Peyer's patch (tissue), 4 donors: ENCODE data around the gene SOCS1.

Experiments
- POLR2A ChIP-seq, 2 donors: fragments of 450-650 bp; IDR thresholded peaks; one replicate each; pipeline ENCODE4 v1.5.1; 2017; ENCODE audit warnings: antibody characterized with exemption in 2 of 2, mild to moderate bottlenecking in 2 of 2, moderate library complexity in 2 of 2
- TF ChIP-seq, protein P1 (sequence below), 6 experiments: fragments of 450-650 bp in 4 of 6; fragments of 200-600 bp in 2 of 6; sonication (generic) in 1 of 6; IDR thresholded peaks; one replicate each; pipeline ENCODE4 v1.5.1; 2017 to 2019; ENCODE audit warnings: antibody characterized with exemption in 6 of 6, mild to moderate bottlenecking in 3 of 6, moderate library complexity in 1 of 6

DNA sequence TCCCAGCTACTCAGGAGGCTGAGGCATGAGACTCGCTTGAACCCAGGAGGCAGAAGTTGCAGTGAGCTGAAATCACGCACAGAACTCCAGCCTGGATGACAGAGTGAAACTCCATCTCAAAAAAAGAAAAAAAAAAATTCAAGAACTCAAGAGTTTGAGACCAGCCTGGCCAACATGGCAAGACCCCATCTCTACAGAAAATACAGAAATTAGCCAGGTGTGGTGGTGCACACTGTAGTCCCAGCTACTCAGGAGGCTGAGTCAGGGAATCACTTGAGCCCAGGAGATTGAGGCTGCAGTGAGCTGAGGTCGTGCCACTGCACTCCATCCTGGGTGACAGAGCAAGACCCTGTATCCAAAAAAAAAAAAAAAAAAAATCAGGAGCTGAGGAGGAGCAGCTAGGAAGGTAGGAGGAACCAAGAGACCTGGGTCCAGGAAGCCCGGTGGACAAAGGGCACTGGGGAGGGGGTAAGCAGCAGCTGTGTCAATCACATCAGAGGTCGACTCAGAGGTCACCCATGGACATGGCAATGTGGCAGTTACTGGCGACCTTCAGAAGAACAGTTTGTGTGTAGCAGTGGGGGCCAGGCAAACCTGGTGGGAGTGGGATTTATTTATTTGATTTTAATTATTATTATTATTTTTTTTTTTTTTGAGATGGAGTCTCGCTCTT, 36.2 kb upstream of the SOCS1 start:
- TF ChIP-seq POLR2A (IDR thresholded peaks at IDR 0.05): no peak
- TF ChIP-seq, protein P1, sequence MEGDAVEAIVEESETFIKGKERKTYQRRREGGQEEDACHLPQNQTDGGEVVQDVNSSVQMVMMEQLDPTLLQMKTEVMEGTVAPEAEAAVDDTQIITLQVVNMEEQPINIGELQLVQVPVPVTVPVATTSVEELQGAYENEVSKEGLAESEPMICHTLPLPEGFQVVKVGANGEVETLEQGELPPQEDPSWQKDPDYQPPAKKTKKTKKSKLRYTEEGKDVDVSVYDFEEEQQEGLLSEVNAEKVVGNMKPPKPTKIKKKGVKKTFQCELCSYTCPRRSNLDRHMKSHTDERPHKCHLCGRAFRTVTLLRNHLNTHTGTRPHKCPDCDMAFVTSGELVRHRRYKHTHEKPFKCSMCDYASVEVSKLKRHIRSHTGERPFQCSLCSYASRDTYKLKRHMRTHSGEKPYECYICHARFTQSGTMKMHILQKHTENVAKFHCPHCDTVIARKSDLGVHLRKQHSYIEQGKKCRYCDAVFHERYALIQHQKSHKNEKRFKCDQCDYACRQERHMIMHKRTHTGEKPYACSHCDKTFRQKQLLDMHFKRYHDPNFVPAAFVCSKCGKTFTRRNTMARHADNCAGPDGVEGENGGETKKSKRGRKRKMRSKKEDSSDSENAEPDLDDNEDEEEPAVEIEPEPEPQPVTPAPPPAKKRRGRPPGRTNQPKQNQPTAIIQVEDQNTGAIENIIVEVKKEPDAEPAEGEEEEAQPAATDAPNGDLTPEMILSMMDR (IDR thresholded peaks at IDR 0.05): no peak
